GM23338 (cell line): ENCODE data around the gene SALL2. TPM values are rescaled to one million over a fixed set of nuclear protein-coding genes. Genes with fewer than 3 reads are reported as not detected.

Experiments
- JUNB ChIP-seq: IDR thresholded peaks from one replicate; pipeline ENCODE4 v1.6.1; 2016; ENCODE audit warnings: antibody characterized with exemption; ENCODE audit not compliant: unreplicated experiment
- polyA plus RNA-seq: library from polyadenylated mRNA; unstranded; fragments of >200 nt; fragmentation: Nextera tagmentation; extraction: Ambion mirVana; gene quantifications from 2 replicates; pipeline ENCODE4 v1.2.1, GENCODE V29; 2016
- total RNA-seq: library from RNA; depleted of rRNA; stranded (reverse); fragments of >200 nt; shearing (Covaris generic); gene quantifications from 2 replicates; pipeline ENCODE4 v1.2.3, GENCODE V29; 2014; rRNA removed
- TF ChIP-seq, protein P1 (sequence below): IDR thresholded peaks from one replicate; pipeline ENCODE4 v1.6.1; 2018; ENCODE audit warnings: antibody characterized with exemption; ENCODE audit not compliant: unreplicated experiment

The SALL2 gene
- total and polyA plus RNA-seq, 2 experiments from 2014 or later = 121 to 281 TPM

GRCh38 chr14:21475767-21476522 is 50.2 kb downstream of the SALL2 start (continued):
- TF ChIP-seq, protein P1, sequence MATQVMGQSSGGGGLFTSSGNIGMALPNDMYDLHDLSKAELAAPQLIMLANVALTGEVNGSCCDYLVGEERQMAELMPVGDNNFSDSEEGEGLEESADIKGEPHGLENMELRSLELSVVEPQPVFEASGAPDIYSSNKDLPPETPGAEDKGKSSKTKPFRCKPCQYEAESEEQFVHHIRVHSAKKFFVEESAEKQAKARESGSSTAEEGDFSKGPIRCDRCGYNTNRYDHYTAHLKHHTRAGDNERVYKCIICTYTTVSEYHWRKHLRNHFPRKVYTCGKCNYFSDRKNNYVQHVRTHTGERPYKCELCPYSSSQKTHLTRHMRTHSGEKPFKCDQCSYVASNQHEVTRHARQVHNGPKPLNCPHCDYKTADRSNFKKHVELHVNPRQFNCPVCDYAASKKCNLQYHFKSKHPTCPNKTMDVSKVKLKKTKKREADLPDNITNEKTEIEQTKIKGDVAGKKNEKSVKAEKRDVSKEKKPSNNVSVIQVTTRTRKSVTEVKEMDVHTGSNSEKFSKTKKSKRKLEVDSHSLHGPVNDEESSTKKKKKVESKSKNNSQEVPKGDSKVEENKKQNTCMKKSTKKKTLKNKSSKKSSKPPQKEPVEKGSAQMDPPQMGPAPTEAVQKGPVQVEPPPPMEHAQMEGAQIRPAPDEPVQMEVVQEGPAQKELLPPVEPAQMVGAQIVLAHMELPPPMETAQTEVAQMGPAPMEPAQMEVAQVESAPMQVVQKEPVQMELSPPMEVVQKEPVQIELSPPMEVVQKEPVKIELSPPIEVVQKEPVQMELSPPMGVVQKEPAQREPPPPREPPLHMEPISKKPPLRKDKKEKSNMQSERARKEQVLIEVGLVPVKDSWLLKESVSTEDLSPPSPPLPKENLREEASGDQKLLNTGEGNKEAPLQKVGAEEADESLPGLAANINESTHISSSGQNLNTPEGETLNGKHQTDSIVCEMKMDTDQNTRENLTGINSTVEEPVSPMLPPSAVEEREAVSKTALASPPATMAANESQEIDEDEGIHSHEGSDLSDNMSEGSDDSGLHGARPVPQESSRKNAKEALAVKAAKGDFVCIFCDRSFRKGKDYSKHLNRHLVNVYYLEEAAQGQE = no peak
- TF ChIP-seq JUNB = no peak

Other genes starting within 250 kb of the SALL2 start
- 0.93 and 1.6 TPM in 2 replicates for gene RPGRIP1, start 246.3 kb downstream of the SALL2 start, total RNA-seq
- gene RPGRIP1, start 246.3 kb downstream of the SALL2 start, polyA plus RNA-seq = 0.24 and 0.26 TPM in 2 replicates
- 154 and 187 TPM in 2 replicates for gene SUPT16H, start 142.3 kb downstream of the SALL2 start, total RNA-seq
- gene SUPT16H, start 142.3 kb downstream of the SALL2 start, polyA plus RNA-seq = 260 and 268 TPM in 2 replicates
- gene CHD8, start 70.2 kb downstream of the SALL2 start, total RNA-seq = 97.2 and 129 TPM in 2 replicates
- 95.5 and 96.2 TPM in 2 replicates for gene CHD8, start 70.2 kb downstream of the SALL2 start, polyA plus RNA-seq
- gene RAB2B, start 49.4 kb downstream of the SALL2 start, total RNA-seq = 29.9 and 35.7 TPM in 2 replicates
- gene RAB2B, start 49.4 kb downstream of the SALL2 start, polyA plus RNA-seq = 11.7 and 12.9 TPM in 2 replicates
- 37.2 and 45.6 TPM in 2 replicates for gene TOX4, start 49.2 kb downstream of the SALL2 start, total RNA-seq
- gene TOX4, start 49.2 kb downstream of the SALL2 start, polyA plus RNA-seq = 67.1 and 72.8 TPM in 2 replicates
- gene METTL3, start 15.0 kb downstream of the SALL2 start, total RNA-seq = 125 and 140 TPM in 2 replicates
- gene METTL3, start 15.0 kb downstream of the SALL2 start, polyA plus RNA-seq = 87.0 and 100 TPM in 2 replicates
- gene OR10G3, start 53.7 kb upstream of the SALL2 start, total RNA-seq = not detected in 2 replicates
- not detected in 2 replicates for gene OR10G3, start 53.7 kb upstream of the SALL2 start, polyA plus RNA-seq
- gene OR10G2, start 108.6 kb upstream of the SALL2 start, total RNA-seq = not detected in 2 replicates
- gene OR10G2, start 108.6 kb upstream of the SALL2 start, polyA plus RNA-seq = not detected in 2 replicates
- not detected in 2 replicates for gene OR4E2, start 127.5 kb upstream of the SALL2 start, total RNA-seq
- not detected in 2 replicates for gene OR4E2, start 127.5 kb upstream of the SALL2 start, polyA plus RNA-seq
- not detected in 2 replicates for gene OR4E1, start 147.5 kb upstream of the SALL2 start, total RNA-seq
- not detected in 2 replicates for gene OR4E1, start 147.5 kb upstream of the SALL2 start, polyA plus RNA-seq